Liver (tissue), 3 donors: Measurements from ENCODE around the gene NFATC1.

ENCODE experiments used
- ATF3 ChIP-seq: IDR thresholded peaks from 2 replicates; pipeline ENCODE4 v1.6.1; 2016; ENCODE audit warnings: antibody characterized with exemption
- EGR1 ChIP-seq, 2 donors: IDR thresholded peaks; 2 replicates each; pipeline ENCODE4 v1.6.1; 2016 to 2018; ENCODE audit warnings: antibody characterized with exemption in 2 of 2, low read depth in 2 of 2
- FOXA1 ChIP-seq: IDR thresholded peaks from 2 replicates; pipeline ENCODE4 v1.6.1; 2016; ENCODE audit warnings: antibody characterized with exemption
- FOXA2 ChIP-seq: IDR thresholded peaks from 2 replicates; pipeline ENCODE4 v1.6.1; 2016; ENCODE audit warnings: antibody characterized with exemption
- GABPA ChIP-seq, 2 donors: IDR thresholded peaks in 1 of 2; conservative IDR thresholded peaks in 1 of 2; 2 replicates each; pipeline ENCODE4 v1.6.1; 2016; ENCODE audit warnings: antibody characterized with exemption in 2 of 2, mild to moderate bottlenecking in 1 of 2, moderate library complexity in 1 of 2
- JUND ChIP-seq, 2 donors: IDR thresholded peaks; 2 replicates each; pipeline ENCODE4 v1.6.1; 2016; ENCODE audit warnings: antibody characterized with exemption in 2 of 2
- REST ChIP-seq: IDR thresholded peaks from 2 replicates; pipeline ENCODE4 v1.6.1; 2016; ENCODE audit warnings: antibody characterized with exemption, mild to moderate bottlenecking
- RXRA ChIP-seq, 2 donors: IDR thresholded peaks; 2 replicates each; pipeline ENCODE4 v1.6.1; 2017 to 2018; ENCODE audit warnings: antibody characterized with exemption in 2 of 2, mild to moderate bottlenecking in 1 of 2
- TAF1 ChIP-seq: conservative IDR thresholded peaks from 2 replicates; pipeline ENCODE4 v1.6.1; 2016; ENCODE audit warnings: antibody characterized with exemption, mild to moderate bottlenecking
- YY1 ChIP-seq: IDR thresholded peaks from 2 replicates; pipeline ENCODE4 v1.6.1; 2016; ENCODE audit warnings: antibody characterized with exemption, mild to moderate bottlenecking
- TF ChIP-seq, protein P1 (sequence below): fragments of 150-350 bp; IDR thresholded peaks from 2 replicates; pipeline ENCODE4 v1.5.1; 2017; ENCODE audit warnings: improper control_type of control experiment, low read depth, low read length; ENCODE audit not compliant: missing input control
- TF ChIP-seq, protein P2 (sequence below): IDR thresholded peaks from 2 replicates; pipeline ENCODE4 v1.6.1; 2016; ENCODE audit warnings: antibody characterized with exemption
- TF ChIP-seq, protein P3 (sequence below): IDR thresholded peaks from 2 replicates; pipeline ENCODE4 v1.6.1; 2016; ENCODE audit warnings: antibody characterized with exemption
- donor health status: healthy.
- donor health status: healthy.

DNA sequence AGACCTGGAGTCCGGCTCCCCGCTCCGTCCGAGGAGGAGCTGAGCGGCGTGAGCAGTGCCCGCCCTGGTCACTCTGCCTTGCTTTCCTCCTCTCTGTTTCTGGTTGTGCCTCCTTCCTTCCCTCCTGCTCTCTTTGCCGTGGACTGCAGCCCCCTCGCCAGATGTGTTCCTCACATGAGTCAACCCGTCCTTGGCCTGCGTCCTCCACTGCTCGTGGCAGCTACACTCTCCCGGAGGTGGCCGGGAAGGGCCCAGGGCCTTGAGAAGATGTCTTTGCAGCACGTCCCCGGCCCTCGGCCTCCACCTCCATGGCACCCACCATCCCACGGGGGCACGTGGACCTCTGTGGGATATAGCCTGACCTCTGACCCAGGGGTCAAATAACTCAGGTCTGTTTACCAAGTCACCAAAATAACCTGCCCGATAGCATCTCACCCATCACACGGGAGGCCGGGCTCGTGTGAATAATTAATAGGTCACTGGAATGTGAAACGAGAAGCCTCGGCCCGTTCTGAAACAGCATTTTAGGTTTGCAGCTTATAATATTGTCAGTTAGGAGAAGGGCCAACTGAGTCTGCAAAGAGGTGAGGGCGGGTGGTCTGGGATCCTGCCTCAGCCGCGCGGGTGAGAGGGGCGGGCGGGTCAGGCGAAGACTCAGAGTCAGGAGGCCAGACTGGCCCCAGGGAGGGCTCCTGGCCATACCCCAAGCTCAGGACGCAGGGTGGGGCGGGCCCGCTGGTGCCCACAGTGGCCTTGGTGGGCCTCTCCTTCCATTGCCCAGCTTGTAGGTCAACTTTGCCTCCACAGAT lies 42.6 kb downstream of the NFATC1 start:
- TF ChIP-seq, protein P1, sequence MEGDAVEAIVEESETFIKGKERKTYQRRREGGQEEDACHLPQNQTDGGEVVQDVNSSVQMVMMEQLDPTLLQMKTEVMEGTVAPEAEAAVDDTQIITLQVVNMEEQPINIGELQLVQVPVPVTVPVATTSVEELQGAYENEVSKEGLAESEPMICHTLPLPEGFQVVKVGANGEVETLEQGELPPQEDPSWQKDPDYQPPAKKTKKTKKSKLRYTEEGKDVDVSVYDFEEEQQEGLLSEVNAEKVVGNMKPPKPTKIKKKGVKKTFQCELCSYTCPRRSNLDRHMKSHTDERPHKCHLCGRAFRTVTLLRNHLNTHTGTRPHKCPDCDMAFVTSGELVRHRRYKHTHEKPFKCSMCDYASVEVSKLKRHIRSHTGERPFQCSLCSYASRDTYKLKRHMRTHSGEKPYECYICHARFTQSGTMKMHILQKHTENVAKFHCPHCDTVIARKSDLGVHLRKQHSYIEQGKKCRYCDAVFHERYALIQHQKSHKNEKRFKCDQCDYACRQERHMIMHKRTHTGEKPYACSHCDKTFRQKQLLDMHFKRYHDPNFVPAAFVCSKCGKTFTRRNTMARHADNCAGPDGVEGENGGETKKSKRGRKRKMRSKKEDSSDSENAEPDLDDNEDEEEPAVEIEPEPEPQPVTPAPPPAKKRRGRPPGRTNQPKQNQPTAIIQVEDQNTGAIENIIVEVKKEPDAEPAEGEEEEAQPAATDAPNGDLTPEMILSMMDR: no peak
- no peak for TF ChIP-seq JUND (IDR thresholded peaks at IDR 0.05)
- no peak for TF ChIP-seq REST
- TF ChIP-seq, protein P2, sequence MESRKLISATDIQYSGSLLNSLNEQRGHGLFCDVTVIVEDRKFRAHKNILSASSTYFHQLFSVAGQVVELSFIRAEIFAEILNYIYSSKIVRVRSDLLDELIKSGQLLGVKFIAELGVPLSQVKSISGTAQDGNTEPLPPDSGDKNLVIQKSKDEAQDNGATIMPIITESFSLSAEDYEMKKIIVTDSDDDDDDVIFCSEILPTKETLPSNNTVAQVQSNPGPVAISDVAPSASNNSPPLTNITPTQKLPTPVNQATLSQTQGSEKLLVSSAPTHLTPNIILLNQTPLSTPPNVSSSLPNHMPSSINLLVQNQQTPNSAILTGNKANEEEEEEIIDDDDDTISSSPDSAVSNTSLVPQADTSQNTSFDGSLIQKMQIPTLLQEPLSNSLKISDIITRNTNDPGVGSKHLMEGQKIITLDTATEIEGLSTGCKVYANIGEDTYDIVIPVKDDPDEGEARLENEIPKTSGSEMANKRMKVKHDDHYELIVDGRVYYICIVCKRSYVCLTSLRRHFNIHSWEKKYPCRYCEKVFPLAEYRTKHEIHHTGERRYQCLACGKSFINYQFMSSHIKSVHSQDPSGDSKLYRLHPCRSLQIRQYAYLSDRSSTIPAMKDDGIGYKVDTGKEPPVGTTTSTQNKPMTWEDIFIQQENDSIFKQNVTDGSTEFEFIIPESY: no peak
- no peak for TF ChIP-seq YY1
- TF ChIP-seq TAF1: no peak
- no peak for TF ChIP-seq EGR1 (IDR thresholded peaks at IDR 0.05; ENCODE audit: low read depth in 2 of 2)
- TF ChIP-seq GABPA (IDR thresholded peaks at IDR 0.05 in 1 of 2, conservative IDR thresholded peaks at IDR 0.05 in 1 of 2): no peak
- TF ChIP-seq, protein P3, sequence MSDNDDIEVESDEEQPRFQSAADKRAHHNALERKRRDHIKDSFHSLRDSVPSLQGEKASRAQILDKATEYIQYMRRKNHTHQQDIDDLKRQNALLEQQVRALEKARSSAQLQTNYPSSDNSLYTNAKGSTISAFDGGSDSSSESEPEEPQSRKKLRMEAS: no peak
- TF ChIP-seq ATF3: no peak
- no peak for TF ChIP-seq FOXA1
- no peak for TF ChIP-seq FOXA2
- TF ChIP-seq RXRA (IDR thresholded peaks at IDR 0.05): no peak
